ENCODE results near the gene WDR62.

GRCh38 chr19:36090910-36091695 lies 36.4 kb downstream of the WDR62 start:
- TF ChIP-seq GATA2 (IDR thresholded peaks at IDR 0.05; ENCODE audit: low read depth, low read length), result no peak
- TF ChIP-seq GATA3 (IDR thresholded peaks at IDR 0.05; ENCODE audit: low read depth, low read length), result no peak
